Limb (tissue), 2 donors: ENCODE measurements around the gene CLEC4C.
"Not testable (repeated sequence)": the region's sequence is repeated elsewhere in the genome, so short reads cannot be mapped to it uniquely, and the experiment has no call there.

Experiments used
- DNase-seq, 2 donors: peaks; one replicate each; pipeline ENCODE4 v3.0.0-alpha.2; 2016; ENCODE audit errors: extremely low spot score in 2 of 2

The CLEC4C gene

GRCh38 chr12:7747246-7747645, at the start of gene CLEC4C:
Gene CLEC4C (minus strand): TSS chr12:7747375. CDS start chr12:7747348, 27 bp downstream.
- no peak for DNase-seq

- no peak for DNase-seq
Measured at GRCh38 chr12:7793211-7793610, 46.0 kb upstream of the CLEC4C start.

DNA sequence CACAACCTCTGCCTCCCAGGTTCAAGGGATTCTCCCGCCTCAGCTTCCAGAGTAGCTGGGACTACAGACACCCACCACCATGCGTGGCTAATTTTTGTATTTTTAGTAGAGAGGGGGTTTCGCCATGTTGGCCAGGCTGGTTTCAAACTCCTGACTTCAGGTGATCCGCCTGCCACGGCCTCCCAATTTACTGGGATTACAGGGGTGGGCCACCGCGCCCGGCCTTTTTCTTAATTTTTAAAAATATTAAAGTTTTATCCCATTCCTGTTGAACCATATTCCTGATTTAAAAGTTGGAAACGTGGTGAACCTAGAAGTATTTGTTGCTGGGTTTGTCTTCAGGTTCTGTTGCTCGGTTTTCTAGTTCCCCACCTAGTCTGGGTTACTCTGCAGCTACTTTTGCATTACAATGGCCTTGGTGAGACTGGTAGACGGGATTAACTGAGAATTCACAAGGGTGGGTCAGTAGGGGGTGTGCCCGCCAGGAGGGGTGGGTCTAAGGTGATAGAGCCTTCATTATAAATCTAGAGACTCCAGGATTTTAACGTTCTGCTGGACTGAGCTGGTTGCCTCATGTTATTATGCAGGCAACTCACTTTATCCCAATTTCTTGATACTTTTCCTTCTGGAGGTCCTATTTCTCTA, 41.8 kb upstream of the CLEC4C start, which contains the start of gene NANOG:
NANOG (plus strand) TSS at position 519 of the 645 bp plus-strand sequence. CDS start 213 bp downstream, outside the sequence.
- not testable (repeated sequence) for DNase-seq

DNA sequence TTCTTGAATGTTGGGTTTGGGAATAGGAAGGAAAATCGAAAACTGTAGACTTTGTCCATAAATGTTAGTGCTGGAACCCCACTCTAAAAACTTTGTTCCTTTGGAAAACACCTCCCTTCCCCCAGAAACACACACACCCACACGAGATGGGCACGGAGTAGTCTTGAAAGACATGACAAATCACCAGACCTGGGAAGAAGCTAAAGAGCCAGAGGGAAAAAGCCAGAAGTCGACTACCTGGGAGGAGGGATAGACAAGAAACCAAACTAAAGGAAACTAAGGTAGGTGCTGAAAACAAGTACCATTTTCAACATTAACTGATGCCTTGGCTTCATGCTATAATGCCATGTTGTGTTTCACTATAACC, 41.1 kb upstream of the CLEC4C start:
- no peak for DNase-seq

DNA sequence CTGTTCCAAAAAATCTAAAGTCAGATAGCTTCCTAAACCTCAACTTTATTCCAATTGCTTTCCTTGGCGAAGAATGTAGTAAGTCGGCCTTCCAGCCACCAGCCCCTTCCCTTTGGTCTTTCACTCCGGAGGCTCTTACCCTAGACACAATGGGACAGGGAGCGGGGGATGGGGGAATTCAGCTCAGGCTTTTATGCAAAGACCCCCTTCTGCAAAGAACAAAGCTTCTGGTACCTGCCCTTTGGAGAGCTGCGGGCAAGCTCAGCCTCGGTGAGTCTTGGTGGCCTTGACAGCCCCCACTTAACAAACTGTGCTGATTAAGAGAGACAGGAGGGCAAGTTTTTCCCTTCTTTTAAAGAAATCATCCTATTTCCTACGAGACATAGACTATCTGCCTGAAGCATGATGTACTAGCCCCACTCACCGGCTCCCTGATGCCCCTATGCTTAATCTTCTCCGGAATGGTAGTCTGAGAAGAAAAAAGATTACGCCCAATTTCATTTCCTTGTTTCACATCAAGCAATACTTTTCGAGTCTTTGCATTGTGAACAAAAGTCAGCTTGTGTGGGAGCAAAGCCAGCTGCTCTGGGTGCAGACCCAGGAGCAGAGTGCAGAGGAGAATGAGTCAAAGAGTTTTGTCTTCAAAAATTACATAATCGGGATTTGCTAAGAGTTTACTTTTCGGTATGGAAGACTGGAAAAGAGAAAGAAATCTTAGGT, 40.6 kb upstream of the CLEC4C start:
- no peak for DNase-seq

DNA sequence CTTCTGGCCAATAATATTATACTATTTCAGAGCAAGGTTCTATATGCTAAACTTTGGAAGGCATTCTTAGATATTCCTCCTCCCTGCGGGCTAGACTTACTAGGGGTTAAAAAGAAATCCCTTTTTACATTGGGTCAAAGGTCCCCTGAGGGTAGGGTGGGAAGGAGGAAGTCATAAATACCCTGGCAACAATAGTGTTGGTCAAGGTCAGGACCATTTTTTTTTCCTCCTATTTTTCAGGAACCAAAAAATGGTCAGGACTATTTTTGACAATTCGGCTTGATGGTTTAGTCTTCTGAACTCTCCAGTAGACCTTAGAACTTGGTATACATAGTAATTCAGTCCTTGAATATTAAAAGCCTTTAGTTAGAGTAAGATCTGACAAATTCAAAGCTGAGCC, 37.5 kb upstream of the CLEC4C start:
- no peak for DNase-seq

- DNase-seq, result not testable (repeated sequence)
Measured at GRCh38 chr12:7783433-7783832, 36.3 kb upstream of the CLEC4C start.

DNA sequence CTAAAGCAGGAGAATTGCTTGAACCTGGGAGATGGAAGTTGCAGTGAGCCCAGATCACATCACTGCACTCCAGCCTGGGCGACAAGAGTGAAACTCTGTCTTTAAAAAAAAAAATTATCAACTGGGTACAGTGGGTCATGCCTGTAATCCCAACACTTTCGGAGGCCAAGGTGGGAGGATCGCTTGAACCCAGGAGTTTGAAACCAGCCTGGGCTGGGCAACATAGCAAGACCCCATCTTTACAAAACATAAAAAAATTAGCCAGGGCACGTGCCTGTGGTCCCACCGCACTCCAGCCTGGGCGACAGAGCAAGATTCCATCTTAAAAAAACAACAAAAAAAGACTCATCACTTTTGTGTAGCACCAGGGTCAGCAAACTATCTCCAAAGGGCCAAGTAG, 34.9 kb upstream of the CLEC4C start:
- DNase-seq, result no peak

- no peak for DNase-seq
Measured at GRCh38 chr12:7781274-7781673, 34.1 kb upstream of the CLEC4C start.

- no peak for DNase-seq
Measured at GRCh38 chr12:7769999-7770398, 22.8 kb upstream of the CLEC4C start.

DNA sequence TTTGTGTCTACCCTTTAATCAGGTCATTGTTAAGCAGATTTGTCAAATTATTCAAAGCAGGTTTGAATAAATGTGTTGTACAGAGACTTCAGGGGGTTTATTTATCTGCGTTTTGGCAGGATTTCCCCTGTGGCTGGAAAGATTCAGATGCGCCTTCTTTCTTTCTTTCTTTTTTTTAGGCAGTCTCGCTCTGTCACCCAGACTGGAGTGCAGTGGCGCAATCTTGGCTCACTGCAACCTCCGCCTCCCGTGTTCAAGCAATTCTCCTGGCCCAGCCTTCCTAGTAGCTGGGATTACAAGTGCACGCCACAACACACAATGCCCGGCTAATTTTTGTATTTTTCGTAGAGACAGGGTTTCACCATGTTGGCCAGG, 11.6 kb upstream of the CLEC4C start:
- DNase-seq, result no peak

DNA sequence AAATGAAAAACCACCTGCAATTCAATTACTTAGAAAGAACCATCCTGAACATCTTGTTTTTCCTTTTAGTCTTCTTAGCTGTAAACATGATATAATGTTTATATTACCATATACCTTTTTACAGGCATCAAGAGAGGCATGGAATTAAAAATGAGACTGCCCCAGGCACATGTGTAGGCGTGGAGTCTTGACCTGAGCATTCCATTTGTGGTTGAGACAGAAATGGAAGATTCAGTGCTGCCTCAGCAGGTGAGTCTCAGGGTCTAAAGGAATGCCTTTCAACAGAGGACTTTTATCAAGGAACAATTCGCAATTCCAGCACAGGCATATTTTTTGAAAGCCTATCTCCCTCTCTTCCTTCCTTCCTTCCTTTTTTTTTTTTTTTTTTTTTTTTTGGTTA, 9.8 kb upstream of the CLEC4C start:
- no peak for DNase-seq

GRCh38 chr12:7755668-7756067, 8.5 kb upstream of the CLEC4C start:
- not testable (repeated sequence) for DNase-seq

DNA sequence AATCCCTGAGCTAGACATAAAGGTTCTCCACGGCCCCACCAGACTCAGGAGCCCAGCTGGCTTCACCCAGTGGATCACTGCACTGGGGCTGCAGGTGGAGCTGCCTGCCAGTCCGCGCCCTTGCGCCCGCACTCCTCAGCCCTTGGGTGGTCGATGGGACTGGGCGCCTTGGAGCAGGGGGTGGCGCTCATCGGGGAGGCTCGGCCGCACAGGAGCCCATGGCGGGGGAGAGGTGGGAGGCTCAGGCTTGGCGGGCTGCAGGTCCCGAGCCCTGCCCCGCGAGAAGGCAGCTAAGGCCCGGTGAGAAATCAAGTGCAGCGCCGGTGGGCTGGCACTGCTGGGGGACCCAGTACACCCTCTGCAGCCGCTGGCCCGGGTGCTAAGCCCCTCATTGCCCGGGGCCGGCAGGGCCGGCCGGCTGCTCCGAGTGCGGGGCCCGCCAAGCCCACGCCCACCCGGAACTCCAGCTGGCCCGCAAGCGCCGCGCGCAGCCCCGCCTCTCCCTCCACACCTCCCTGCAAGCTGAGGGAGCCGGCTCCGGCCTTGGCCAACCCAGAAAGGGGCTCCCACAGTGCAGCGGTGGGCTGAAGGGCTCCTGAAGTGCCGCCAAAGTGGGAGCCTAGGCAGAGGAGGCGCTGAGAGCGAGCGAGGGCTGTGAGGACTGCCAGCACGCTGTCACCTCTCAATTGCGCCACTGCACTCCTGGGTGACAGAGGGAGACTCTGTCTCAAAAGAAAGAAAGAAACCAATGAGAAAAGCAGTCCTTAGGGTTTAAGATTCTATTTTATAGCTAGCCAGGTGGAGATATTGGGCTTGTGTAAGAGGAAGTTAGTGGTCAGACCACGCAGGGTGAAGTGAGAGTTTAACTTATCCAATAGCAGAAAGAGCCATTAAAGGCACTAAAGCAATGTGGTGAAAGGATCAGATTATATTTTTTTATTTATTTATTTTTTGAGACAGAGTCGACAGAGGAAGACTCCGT, 5.1 kb upstream of the CLEC4C start:
- DNase-seq, result not testable (repeated sequence)

DNA sequence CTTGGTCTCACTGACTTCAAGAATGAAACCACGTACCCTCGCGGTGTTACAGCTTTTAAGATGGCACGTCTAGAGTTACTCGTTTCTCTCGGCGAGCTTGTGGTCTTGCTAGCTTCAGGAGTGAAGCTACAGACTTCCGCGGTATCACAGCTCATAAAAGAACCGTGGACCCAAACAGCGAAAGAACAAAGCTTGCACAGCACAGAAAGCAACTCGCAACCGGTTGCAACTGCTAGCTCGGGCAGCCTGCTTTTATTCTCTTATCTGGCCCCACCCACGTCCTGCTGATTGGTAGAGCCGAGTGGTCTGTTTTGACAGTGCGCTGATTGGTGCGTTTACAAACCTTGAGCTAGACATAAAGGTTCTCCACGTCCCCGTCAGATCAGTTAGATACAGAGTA, 4.2 kb upstream of the CLEC4C start:
- DNase-seq, result no peak

- no peak for DNase-seq
Measured at GRCh38 chr12:7750350-7750749, 3.2 kb upstream of the CLEC4C start.

DNA sequence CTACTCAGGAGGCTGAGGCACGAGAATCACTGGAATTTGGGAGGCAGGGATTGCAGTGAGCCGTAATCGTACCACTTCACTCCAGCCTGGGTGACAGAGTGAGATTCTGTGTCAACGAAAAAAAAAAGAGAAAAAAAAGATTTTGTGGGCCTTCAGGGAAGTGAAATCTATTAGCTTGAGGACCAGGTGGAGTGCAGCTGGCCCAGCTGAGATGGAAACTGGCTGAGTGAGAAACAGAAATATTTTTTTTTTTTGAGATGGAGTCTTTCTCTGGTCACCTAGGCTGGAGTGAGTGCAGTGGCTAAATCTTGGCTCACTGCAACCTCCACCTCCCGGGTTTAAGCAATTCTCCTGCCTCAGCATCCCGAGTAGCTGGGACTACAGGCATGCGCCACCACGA, 2.3 kb upstream of the CLEC4C start:
- no peak for DNase-seq

GRCh38 chr12:7748852-7749251, 1.7 kb upstream of the CLEC4C start:
- no peak for DNase-seq

DNA sequence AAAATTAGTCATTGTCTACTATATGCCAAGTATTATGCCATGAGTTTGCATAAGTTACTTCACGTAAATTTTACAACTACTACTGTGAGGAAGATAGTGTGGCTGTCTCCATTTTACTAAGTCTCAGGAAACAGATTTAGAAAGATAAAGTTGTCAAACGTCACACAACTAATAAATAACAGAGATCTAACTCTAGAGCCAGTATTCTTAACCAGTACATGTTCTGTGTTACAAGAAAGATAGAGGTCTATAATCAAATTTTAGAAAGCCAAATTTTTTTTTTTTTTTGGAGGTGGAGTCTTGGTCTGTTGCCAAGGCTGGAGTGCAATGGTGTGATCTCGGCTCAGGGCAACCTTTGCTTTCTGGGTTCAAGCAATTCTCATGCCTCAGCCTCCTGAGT, 14.2 kb downstream of the CLEC4C start:
- no peak for DNase-seq

GRCh38 chr12:7731486-7731885, 15.7 kb downstream of the CLEC4C start:
- DNase-seq, result peak; percentile 15 to 41

DNA sequence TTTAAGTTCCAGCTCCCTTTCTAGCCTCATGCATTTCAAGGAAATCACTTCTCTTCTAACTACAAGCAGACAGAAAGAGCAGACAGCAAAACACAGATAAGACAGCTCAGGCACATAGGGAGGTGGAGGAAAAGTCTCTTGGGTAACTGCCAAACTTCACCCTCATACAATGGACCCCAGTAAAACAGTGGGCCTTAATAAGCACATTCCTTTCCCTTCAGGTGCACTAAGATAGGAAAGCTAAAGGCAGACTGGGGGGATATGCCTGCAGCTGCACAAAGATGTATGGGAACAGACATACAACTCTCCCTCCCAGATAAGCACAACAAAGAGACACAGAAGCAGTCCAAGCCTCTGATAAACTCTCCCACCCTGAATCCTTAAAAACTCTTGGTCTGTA, 16.2 kb downstream of the CLEC4C start:
- DNase-seq, result not testable (repeated sequence)

- no peak for DNase-seq
Measured at GRCh38 chr12:7729746-7730145, 17.4 kb downstream of the CLEC4C start.
